Epidermal melanocyte (primary cell): Measurements from ENCODE around the gene TAB2.
"Not testable (repeated sequence)": the region's sequence is repeated elsewhere in the genome, so short reads cannot be mapped to it uniquely, and the experiment has no call there.

ENCODE experiments used
- DNase-seq: peaks from one replicate; pipeline ENCODE4 v3.0.0; 2011; ENCODE audit warnings: low spot score; ENCODE audit not compliant: insufficient read length

The TAB2 gene

DNA sequence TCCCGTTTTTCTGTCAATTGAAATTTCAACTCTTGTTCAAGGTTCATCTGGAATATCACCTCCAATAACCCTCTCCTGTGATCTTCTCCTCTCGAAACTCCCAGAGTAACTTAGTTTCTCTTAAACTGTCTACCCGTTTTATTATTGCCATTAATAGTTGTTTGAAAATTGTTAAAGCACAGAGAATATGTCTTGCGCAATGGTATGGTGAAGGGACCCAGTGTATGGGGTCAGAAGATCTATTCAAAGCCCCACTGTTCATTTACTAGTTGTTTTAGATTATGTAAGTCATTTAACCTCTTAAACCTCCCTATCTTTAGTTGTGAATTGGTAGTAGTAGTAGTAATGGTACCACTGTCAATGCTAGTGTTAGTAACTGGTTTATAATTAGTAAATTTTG lies 6.2 kb upstream of the TAB2 start:
- no peak for DNase-seq

DNA sequence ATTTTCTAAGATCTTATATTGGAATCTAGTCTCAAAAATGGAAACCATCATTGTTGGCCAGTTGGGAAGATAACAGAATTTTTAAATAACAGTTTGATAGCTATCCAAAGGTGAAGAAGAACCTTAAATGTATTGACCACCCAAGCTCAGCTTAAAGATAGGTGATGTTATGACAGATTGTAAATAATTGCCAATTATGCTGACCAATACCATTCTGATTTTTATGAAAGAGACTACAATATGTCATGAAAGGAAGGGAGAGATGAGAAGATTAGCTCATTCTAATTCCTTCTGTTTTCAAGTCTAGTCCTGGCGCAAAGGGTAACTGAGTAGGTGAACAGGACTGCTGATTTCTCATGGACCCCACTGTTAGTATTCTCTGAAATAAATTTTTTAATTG lies 5.7 kb upstream of the TAB2 start:
- DNase-seq, result no peak

DNA sequence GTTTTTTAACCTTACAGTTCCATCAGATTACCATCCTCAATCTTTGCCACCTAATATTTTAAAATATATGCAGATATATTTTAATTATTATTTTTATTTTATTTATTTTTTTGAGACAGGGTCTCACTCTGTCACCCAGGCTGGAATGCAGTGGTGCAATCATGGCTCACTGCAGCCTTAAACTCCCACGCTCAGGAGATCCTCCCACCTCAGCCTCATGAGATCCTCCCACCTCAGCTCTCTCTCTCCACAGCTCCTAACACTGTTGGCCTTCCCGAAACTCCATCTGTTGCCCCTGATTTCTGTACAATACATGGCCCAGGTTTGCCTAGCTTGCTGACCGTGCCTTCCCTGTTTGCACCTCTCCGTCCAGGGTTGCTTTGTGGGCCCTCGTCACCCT lies 4.4 kb upstream of the TAB2 start:
- DNase-seq, result no peak

DNA sequence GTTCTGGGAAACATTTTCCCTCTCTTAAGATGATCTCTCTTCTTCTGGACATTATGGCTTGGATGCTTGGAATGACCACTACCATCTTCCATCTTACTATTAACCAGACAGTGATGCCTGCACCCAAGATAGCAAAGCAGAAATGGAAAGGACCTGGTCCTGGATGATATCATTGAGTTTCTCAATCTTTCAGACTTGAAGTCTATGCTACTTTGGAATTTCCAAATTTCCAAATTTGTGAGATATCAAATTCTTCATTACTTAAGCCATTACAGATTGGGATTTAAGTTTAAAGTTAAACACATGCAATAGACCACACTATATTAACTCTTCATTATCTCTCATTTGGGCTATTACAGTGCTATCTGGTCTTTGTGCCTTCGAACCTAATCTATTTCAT lies 3.7 kb upstream of the TAB2 start:
- no peak for DNase-seq

DNA sequence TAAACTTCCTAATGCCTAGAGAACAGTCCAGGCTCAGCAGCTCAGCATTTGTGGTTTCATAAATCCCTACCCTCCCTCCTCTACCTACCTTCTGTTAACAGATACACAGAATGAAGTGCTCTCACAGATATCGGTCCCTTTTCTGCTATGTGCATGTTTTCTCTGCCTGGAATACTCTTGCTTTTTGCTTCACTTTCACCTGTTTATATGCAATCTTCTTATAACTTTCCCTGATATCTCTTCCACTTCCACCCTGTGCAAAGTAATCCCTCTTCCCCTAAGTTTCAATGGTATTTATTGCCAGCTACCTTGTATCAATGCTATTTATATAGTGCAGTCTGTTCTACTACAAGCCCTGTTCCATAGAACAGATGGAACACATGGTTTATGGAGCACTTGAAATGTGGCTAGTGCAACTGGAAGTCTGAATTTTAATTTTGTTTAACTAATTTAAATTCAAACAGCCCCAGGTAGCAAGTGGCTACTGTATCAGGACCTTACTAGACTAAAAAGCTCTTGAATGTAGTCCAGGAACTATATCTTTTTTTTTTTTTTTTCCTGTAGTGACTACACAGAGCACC lies 3.1 kb upstream of the TAB2 start:
- no peak for DNase-seq

DNA sequence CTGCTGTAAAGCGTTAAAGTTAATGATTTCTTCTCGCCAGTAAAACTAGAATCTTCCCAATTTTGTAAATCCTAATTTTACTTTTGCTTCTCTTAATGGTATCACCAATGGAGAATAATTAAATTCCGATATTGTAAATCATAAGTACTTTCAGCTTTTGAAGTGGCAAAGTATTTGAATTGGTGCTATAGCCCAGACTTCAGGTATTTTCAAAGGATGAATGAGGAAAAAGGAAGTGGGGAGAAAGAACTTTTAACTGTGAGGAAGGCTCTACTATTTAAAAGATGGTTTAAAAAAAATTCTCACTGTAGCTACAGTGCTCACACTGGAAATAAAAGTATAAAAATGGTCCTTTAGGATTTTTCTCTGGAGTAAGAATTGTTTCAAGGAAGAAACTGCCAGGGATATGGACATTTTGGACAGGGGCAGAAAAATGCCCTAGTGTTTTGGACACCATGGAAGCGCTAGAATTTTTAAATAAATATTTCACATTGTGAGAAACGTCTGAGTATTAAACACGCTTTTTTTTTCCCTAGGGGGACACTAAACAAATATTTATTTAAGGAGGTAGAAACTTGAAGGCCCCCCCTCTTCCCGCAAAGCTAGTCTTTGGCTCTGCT lies 1.3 kb upstream of the TAB2 start:
- DNase-seq, result no peak

DNA sequence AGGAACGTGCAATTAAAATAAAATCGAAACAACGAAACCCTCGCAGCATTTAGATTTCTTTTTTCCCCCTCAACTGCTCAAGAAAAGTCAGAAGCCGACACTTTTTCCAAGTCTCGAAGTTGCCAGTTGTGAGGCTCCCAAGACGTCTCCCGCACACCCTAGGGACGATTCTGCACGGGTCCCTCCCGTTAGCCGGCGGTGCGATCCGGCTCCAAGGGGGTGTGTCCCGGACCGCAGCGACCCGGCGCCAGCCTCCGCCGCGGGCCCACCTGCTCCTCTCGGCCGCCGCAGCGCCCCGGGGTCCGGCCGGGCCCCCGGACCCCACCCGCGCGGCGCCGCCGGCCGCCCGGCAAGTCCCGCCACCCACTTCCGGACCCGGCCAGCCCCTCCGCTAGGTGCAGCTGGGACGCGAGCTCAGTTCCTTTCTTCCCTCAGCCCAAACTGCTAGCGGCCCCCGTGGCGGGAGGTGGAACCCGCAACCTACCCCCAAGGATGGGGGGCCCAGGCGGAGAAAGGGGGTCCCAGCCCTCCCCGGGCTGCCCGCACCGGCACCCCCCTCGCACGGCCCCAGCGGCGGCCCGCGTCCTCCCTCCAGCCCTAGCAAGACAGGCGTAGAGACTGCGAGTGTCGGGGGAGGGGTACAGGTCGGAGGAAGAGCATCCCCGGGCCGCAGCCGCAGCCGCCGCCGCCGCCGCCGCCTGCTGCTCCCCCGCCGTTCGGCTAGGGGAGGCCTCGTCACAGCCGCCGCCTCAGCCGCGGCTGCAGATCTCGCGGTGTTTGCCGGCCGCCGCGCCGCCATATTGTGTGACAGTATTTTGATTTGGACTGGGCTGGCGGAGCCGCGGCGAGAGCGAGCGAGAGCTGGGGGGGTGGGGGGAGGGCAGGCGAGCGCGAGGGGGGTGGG lies 520 bp upstream of the TAB2 start:
- peak; percentile 29 for DNase-seq

DNA sequence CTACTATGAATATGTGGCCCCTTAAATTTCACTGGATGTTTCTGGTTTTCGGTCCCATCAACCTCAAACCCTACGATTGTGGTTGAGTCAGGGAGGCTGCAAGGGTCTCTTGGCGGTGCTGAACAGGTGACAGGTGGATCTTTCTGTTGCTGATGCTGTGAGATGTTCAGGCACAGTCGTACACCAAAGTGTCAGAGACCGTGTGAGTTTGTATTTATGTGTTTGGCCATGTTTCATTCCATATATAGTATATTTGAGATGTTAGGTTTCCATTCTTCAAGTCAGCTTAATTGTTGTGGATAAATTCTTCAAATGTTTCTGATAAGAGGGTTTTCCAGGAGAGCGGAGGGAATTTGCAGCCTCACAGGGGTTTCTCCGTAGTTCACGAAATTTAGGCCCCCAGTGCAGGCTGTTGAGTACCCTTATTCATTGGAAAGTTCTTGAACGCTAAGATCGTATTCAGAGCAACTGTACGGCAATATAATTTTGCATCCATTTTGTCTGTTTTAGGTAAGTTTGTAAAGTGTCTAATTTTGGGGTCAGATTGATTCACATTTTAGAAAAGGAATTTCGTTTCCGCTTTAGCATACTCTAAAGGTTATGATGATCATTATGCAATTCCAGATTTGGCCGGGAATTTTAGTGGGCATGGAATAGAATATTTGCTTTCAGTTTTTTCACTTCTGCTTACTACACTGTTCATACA lies 1.2 kb downstream of the TAB2 start:
- DNase-seq, result no peak

DNA sequence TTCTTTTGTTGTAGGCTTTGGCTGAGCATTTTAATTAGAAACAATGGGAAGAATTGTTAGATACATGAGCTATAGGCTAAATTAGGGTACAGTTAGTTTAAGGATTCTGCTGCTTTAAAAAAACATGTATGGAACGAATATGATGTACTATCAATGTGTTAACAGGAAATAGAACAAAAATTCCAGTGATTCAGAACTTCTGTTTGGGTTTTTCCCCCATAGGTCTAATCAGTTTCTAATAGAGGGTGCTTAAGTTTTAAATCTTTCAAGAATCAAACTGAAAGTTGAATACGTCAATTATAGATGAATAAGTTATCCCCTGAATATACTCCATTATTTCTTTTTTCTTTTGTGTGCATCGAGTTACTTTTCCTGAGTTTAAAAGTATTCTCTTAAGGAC lies 1.9 kb downstream of the TAB2 start:
- DNase-seq, result no peak

DNA sequence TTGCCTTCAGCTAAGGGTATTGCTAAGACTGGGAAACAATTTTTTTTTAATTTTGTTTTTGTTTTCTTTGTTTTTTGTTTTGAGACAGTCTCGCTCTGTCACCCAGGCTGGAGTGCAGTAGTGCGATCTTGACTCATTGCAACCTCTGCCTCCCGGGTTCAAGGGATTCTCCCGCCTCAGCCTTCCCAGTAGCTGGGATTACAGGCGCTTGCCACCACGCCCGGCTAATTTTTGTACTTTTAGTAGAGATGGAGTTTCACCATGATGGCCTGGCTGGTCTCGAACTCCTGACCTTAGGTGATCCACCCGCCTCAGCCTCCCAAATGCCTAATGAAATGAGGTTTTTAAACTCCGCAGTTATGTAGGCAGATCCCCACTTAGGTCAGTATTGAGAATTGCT lies 2.5 kb downstream of the TAB2 start:
- not testable (repeated sequence) for DNase-seq

DNA sequence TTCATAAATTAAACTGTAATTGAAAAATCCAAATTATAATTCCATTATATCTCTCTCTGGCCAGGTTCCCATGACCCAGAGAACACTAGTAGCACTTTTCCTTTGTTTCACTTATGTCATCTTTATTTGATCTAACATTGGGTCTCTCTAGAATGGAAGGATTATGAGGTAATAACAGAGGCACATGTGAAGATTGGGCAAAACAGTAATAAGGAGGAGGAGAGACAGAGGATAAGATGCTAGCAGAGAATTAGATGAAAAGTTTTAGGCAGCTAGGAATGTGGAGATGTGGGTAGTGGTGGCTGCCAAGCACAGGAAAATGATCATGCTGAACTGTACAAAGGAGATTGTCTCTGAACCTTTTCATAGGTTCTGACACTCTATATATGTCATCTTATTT lies 3.3 kb downstream of the TAB2 start:
- DNase-seq, result no peak

DNA sequence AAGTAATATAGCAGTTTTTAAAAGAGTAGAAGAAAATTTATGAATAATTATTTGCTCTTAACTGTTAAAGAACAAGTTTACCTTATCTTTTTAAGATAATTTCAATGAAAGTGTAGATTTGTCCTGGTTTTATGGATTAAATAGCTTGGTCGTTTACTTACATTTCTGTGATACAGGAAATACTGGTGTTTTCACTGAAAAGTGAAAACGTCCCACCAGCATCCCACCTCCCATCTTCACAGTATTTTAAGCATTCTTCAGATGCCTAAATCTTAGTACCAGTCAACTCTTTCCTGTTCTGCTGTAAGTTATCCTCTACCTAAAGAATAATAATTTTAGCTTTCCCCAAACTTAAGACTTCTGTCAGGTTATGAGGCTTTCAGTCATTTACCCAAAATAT lies 5.8 kb downstream of the TAB2 start:
- DNase-seq, result no peak

DNA sequence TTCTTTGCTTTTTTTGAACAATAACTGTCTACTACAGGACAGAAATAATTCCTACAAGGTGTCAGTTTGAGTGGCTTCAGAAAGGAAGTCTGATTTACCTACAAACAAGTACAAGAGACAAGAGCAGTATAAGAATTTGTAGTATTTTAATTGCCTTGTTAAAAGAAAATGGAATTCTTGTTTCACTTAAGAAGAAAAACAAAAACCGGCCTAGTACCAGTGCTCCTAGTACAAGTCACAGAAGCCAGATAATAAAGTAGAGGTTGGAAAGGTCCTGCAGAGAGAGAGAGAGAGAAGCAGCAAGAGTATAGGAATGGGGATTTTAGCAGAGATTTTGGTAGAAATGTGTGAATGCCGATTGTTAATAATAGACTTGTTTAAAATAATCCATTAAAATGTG lies 6.4 kb downstream of the TAB2 start:
- DNase-seq, result no peak

DNA sequence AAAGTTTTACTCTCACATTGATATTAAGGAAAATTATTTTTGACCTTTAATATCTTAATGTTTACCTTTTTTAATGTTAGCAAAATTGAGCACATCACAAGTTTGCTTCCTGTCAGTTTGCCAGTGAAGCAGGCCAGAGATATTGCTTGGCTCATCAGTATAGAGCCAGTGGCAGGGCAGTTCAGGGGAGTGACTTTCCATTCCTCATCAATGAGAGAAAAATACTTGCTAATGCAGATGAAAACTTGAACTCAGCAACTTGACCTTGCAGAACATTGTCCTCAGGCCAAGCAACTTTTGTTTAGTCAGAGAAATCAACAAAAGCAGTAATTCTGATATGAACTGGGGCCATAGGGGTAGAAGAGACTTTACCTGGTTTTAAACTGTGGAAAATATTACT lies 6.9 kb downstream of the TAB2 start:
- no peak for DNase-seq

DNA sequence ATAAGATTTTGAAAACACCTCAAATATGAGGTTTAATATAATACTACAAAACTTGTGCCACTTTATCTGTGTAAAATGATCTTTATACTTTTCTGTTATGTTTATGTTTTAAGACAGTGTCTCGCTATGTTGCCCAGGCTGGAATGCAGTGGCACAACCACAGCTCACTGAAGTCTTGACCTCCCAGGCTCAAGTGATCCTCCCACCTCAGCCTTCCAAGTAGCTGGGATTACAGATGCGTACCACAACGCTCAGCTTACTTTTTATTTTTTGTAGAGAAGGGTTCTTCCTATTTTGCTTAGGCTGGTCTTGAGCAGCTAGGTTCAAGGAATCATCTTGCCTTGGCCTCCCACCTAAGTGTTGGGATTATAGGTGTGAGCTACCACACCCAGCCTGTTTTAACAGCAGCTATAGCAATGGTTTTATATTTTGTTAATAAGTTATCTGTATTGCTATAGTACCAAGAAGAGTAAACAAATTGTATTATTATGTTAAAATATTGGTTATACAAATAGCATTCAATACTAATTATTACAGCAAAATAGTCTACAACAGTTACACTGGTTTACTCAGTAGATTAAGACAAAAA lies 8.2 kb downstream of the TAB2 start:
- DNase-seq, result no peak

DNA sequence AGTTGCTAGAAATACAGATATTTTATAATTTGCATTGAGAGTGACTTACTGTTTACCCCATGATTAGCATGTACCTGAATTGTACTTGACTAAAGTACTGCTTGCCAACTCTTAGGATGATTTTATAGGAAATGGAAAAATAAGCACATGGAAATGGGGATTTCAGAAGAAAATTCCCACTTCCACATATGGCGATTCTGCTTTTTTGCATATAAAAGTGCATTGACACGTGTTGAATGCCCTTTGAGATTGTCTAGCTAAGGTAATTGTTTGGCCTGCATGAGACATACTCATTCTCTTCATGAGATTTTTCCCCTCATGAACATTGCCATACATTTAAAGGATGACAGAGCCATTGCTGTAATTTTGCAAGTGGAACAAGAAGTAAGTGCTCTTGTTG lies 10.1 kb downstream of the TAB2 start:
- DNase-seq, result no peak

DNA sequence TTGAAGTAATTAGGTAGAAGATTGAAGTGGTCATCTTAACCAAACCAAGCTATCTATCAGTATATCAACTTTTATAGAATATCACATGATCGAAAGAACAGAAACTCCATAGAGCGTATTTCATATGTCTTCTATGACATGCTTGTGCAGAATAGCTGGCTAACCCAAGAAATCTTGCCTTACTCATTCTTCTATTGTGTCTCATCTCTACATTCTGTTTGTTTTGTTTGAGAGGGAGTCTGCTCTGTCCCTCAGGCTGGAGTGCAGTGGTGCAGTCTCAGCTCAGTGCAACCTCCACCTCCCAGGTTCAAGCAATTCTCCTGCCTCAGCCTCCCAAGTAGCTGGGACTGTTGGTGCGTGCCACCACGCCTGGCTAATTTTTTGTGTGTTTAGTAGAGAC lies 10.6 kb downstream of the TAB2 start:
- DNase-seq, result no peak

DNA sequence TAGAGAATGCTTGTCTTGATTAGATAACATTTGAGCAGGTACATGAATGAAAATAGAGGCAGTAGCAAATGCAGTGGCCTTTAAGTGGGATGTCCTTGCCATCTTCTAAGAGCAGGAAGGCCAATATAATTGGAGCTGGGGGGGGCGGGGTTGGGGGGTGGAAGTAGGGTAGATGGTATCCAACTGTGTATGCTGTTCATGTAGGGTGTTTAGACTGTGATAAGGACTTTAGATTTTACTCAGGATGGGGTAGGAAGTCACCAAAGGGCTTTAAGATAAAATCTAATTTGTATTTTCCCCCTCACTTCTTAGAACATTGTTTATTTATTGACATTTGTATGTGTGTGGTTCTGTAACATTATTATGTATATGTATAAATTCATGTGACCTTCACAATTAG lies 12.0 kb downstream of the TAB2 start:
- DNase-seq, result no peak

DNA sequence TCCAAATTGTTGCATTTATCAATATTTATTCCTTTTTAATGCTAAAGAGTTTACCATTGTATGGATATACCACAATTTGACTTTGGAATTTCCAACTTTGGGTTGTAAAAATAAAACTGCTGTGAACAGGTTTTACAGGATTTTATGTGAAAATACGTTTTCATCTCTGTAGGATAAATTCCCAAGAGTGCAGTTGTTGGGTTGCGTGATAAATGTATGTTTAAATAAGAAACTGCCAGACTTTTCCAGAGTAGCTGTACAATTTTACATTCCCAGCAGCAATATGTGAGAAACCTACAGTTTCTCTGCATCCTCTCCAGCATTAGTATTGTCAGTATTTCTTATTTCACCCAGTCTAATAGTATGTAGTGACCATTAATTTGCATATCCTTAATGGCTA lies 12.6 kb downstream of the TAB2 start:
- DNase-seq, result no peak

DNA sequence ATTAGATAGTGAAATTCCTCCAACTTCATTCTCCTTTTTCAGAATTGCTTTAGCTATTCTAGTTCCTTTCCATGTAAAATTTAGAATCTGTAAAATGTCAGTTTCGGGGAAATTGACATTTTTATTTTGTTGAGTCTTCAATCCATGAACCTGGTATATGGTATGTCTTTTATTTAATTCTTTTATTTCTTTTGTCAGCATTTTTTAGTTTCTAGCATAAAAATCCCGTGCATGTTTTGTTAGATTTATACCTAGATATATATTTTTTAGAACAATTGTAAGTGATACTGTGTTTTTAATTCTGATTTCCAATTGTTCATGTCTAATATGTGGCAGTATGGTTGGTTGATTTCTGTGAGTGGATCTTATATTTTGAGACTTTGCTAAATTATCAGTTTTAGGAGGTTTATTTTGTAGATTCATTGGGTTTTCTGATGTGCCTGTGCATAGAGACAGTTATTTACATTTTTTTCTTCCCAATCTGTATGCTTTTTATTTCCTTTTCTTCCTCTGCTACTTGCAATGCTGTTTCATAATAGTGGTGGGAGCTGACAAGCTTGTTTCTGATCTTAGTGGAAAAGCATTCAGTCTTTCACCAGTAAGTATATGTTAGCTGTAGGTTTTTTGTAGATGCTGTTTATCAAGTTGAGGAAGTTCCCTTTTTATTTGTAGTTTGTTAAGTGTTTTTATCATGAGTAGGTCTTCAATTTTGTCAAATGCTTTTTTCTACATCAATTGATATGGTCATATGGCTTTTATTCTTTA lies 13.7 kb downstream of the TAB2 start:
- DNase-seq, result no peak

DNA sequence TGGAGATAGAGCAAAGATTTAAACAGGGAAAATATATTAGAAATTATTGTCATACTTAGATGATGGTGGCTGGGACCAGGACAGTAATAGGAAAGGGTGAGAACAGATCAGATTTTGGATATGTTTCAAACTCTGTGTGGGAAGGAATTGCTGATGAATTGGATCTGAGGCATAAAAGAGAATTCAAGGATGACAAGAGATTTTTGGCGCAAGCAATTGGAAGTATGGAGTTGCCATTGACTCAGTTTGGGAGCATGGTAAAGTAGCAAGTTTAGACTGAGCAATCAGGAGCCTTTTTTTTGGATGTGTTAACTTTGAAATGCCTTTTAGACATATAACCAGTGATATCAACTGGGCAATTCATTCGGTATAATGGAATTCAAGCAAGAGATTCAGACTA lies 14.4 kb downstream of the TAB2 start:
- no peak for DNase-seq
